AG04450 (cell line): ENCODE measurements around the gene IFFO2. TPM values are rescaled to one million over a fixed set of nuclear protein-coding genes. Genes with fewer than 3 reads are reported as not detected.

ENCODE experiments used
- CTCF ChIA-PET: fragments of 300-600, 350-600 bp; formaldehyde crosslinking; extraction: SDS; loops from one replicate; lab custom pipeline; 2022; ENCODE audit warnings: antibody characterized with exemption, inconsistent platforms; lab: Charles Lee
- POLR2A ChIA-PET: fragments of 350-600 bp; formaldehyde crosslinking; extraction: SDS; loops from one replicate; lab custom pipeline; 2021; ENCODE audit warnings: antibody characterized with exemption, inconsistent platforms; lab: Yijun Ruan, JAX
- DNase-seq: peaks from one replicate; pipeline ENCODE4 v3.0.0-alpha.2; 2011; ENCODE audit warnings: low read depth, low spot score
- H3K27ac ChIP-seq: one replicate; pipeline ENCODE4 v1.5.1; 2012; ENCODE audit warnings: low read depth, low read length, control low read depth
- H3K27me3 ChIP-seq: one replicate; pipeline ENCODE4 v1.6.0; 2012; ENCODE audit warnings: low read length; ENCODE audit not compliant: control insufficient read depth, insufficient read depth
- H3K4me3 ChIP-seq: 2 replicates; pipeline ENCODE4 v1.5.1; 2011; ENCODE audit warnings: mild to moderate bottlenecking, low read depth, low read length, control low read depth
- H3K9me3 ChIP-seq: 2 replicates; pipeline ENCODE4 v1.5.1; 2012; ENCODE audit warnings: low read length; ENCODE audit not compliant: control insufficient read depth, insufficient read depth
- polyA plus RNA-seq: library from polyadenylated mRNA; depleted of rRNA; stranded (reverse); fragments of >200 nt; gene quantifications from 2 replicates; pipeline ENCODE4 v1.2.3, GENCODE V29; 2011
- TF ChIP-seq, protein P1 (sequence below): IDR thresholded peaks from 2 replicates; pipeline ENCODE4 v1.5.1; 2011; ENCODE audit warnings: low read depth, low read length, control low read depth, inconsistent platforms

IFFO2 gene
- polyA plus RNA-seq, 1 experiment = 6.8 TPM

DNA sequence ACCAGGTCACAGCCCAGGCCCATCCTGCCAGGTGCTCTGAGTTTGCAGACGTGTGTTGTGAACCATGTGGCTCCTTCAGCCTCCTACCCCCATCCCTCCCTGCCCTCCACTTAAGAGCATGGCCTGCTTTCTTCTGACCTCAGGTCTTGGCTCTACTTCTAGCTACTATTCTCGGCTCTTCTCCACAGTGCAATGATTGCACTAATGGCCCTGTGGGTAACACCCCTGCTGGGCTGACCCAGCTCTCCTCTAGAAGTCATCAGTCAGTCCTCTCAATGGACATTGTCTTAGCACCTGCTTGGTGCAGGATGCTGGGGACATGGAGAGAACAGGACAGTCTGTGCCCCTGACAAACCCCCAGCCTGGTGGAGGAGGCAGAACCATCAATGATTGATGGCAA, 22.2 kb upstream of the IFFO2 start:
- ChIA-PET CTCF (no interaction called here), POLR2A (no interaction called here)
- TF ChIP-seq, protein P1, sequence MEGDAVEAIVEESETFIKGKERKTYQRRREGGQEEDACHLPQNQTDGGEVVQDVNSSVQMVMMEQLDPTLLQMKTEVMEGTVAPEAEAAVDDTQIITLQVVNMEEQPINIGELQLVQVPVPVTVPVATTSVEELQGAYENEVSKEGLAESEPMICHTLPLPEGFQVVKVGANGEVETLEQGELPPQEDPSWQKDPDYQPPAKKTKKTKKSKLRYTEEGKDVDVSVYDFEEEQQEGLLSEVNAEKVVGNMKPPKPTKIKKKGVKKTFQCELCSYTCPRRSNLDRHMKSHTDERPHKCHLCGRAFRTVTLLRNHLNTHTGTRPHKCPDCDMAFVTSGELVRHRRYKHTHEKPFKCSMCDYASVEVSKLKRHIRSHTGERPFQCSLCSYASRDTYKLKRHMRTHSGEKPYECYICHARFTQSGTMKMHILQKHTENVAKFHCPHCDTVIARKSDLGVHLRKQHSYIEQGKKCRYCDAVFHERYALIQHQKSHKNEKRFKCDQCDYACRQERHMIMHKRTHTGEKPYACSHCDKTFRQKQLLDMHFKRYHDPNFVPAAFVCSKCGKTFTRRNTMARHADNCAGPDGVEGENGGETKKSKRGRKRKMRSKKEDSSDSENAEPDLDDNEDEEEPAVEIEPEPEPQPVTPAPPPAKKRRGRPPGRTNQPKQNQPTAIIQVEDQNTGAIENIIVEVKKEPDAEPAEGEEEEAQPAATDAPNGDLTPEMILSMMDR = no peak
- no peak for DNase-seq
- Histone ChIP-seq H3K4me3 (no peak overlapping the region), H3K9me3 (peaks cover 6% of the 10 kb centered on the region; the same call in 1 of the 2 replicates), H3K27me3 (peaks cover 6% of the 10 kb centered on the region), H3K27ac (no peak overlapping the region)

DNA sequence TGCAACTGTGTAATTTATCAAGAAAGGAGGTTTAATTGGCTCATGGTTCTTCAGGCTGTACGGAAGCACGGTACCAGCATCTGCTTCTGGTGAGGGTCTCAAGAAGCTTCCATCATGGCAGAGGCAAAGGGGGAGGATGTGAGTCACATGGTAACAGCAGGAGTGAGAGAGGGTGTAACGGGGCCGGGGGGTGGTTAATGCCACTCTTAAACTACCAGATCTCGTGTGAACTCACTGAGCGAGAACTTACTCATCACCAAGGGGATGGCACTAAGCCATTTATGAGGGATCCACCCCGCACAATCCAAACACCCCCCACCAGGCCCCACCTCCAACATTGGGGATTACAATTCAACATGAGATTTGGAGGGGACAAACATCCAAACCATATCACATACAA, 21.0 kb upstream of the IFFO2 start:
- H3K27me3 ChIP-seq = peaks cover 6% of the 10 kb centered on the region
- peaks cover 6% of the 10 kb centered on the region; the same call in 1 of the 2 replicates for H3K9me3 ChIP-seq
- POLR2A ChIA-PET = no interaction called here
- CTCF ChIA-PET = no interaction called here
- H3K4me3 ChIP-seq = no peak overlapping the region
- DNase-seq = no peak
- H3K27ac ChIP-seq = no peak overlapping the region
- TF ChIP-seq, protein P1 = no peak

DNA sequence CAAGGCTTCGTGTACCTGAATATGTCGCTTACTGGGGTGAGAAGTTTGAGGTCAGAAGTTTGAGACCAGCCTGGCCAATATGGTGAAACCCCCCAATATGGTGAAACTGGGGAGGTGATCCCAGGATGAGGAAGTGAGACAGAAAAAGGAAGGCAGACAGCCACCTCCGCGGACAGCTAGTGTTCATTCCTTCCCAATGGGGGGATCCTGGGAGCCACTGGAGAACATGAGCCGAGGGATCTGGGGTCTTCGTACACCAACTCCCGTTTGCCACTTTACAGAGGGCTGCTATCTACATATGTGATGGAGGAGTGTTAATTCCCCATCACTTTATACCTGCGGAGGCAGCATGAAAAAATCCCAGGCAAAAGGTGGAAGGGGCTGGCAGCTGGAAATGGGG, 19.6 kb upstream of the IFFO2 start:
- Histone ChIP-seq H3K27ac (no peak overlapping the region), H3K27me3 (peaks cover 6% of the 10 kb centered on the region), H3K4me3 (no peak overlapping the region), H3K9me3 (peaks cover 3% of the 10 kb centered on the region; the same call in 1 of the 2 replicates)
- ChIA-PET POLR2A (no interaction called here), CTCF (no interaction called here)
- TF ChIP-seq, protein P1 = no peak
- DNase-seq = no peak

DNA sequence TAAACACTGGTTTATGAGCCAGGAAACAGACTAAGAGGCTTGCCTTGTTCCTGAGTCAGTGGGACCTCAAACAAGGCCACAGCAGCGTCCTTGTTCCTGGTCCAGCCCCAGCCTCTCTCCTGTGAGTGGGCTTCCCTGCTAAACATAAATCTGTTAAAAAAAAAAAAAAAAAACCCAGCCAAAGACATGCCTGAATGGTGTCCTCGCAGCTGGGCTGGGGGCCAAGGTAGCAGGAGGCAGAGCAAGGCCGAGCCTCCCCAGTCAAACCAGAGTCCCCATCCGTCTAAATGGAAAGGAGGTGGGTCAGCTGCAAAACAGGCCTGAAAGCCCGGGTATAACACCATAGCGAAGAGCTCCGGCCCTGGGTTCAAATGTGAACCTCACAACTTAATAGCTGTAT, 18.1 kb upstream of the IFFO2 start:
- TF ChIP-seq, protein P1 = no peak
- CTCF ChIA-PET = interaction anchor here (0.9 to 1.4 kb wide), 2 partner anchors 62 to 68 kb away, joined by 4 to 6 read pairs; no protein-coding TSS in a partner anchor

DNA sequence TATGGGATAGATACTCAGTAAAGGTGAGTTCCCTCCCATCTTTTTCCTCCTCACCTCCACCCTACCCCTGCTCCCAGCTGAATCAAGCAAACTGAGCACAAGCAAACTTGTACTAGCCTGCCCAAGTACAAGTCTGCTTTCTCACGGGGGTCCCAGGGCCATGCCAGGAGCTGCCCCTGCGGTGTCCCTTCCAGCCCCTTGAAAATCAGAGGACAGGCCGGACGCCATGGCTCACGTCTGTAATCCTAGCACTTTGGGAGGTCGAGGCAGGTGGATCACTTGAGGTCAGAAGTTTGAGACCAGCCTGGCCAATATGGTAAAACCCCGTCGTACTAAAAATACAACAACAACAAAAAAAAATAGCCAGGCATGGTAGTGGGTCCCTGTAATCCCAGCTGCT, 17.5 kb upstream of the IFFO2 start:
- peaks cover 6% of the 10 kb centered on the region for H3K27me3 ChIP-seq
- DNase-seq = no peak
- ChIA-PET CTCF (interaction anchor here (1.7 kb wide), 1 partner anchor 90 kb away, joined by 8 read pairs; no protein-coding TSS in a partner anchor), POLR2A (no interaction called here)
- no peaks in the 10 kb centered on the region for H3K9me3 ChIP-seq
- H3K27ac ChIP-seq = no peak overlapping the region
- H3K4me3 ChIP-seq = no peak overlapping the region
- TF ChIP-seq, protein P1 = no peak

More for the DNA sequence above, 18.1 kb upstream of the IFFO2 start:
- DNase-seq = no peak
- Histone ChIP-seq H3K4me3 (no peak overlapping the region), H3K9me3 (peaks cover under 1% of the 10 kb centered on the region; the same call in 1 of the 2 replicates), H3K27ac (no peak overlapping the region), H3K27me3 (peaks cover 6% of the 10 kb centered on the region)
- POLR2A ChIA-PET = no interaction called here
